ENCODE data around the gene POLN.
A peak's percentile ranks its signal among the peaks of the same experiment; 100 is the strongest.
"Not testable (repeated sequence)": the region's sequence is repeated elsewhere in the genome, so short reads cannot be mapped to it uniquely, and the experiment has no call there.

POLN gene

DNA sequence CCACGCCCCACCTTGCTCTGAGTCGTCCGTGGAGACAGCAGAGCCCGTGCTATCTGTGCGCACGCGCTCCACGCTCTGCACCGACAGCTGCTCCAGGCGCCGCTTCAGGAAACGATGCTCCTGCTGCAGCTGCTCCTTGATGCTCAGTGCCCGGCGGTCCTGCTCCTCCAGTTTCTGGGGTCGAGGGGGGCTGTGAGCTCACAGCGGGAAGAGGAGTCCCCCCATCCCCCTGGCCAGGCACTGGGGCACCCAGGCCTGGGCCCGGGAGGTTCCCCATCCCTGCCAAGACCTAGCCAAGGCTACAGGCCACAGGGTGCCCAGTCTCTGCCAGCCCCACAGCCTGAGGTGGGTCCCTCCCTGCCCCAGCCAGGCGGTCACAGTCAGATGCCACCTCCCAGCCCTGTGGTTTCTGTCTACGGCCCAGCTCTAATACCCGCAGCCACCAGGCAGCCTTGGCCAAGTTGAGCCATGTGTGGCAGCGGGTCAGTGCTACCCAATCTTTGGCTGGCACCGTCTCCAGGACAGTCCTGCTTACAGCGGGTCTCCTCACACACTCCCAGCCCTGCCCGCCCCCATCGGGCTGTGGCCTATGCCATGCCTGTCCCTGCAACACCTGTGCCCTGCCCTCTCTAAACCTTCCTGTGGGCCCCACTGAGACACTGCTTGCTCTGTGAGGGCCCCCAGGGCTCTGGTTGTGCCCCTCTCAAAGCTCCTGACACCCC lies 9.3 kb upstream of the POLN start:
- DNase-seq (ENCODE audit: low spot score) = no peak

DNA sequence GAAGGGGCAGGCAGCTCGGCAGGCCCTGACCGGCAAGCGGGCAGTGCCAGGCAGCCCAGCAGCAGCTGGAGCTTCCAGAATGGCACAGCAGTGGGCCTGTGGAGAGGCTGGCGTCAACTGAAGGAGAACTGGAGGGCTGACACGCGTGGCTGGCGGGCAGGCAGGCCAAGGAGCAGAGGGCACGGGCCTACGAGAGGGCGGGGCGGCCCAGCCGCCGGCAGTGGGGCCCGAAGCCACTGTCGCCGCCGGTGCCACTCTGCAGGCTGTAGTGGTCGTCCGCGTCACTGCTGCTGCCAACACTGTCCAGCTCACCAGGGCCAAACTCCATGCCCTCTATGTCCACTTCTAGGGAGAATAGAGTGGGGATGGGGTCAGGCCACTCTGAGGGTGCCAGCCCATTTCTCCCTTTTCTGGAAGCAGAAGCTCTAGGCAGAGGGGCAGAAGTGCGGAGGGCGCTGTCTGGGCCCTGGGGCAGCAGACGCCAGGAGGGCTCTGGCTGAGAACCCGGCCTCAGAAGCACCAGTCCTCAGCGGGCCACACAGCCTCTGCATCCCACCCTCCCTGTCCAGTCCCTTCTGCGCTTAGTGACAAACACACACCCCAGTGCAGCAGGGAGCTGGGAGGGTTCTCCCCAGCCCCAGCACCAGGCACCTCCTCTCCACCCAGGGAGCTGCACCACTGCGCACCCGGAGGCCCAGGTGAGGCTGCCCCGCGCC lies 8.6 kb upstream of the POLN start:
- DNase-seq (ENCODE audit: low spot score) = no peak

DNA sequence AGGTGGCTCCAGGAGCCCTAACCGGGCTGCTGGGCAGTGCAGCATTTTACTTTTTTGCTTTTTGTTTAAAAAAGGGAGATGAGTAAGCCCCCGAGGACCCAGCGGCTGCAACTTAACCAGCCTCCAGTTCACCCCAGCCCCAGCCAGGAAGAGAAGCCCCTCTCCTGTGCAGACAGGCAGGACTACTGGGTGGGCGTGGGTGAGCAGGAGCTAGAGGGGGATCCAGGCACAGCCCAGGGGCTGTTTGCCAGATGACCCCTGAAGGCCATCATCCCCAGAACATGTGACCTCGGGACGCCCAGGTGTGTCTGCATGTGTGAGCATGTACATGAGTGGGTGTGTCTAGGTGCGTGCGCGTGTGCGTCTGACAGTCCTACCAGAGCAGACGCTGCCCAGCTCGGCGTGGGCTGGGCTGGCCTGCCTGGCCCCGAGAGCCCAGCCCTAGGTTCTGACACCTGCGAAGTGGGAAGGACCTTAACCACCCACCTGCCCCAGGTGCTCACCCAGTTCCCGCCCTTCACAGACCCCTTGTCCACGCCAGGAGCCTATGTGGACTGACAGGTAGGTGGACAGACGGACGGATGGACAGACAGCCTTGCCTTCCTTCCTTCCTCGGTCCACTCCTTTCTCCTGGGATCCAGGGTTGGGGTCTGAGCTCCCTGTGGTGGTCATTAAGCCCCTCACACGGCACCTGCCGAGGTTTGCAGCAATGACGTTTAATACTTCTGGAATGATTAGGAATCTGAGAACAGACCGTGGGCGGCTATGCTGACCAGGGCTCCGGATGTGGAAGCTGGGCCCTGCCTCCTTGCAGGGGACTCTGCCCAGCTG lies 7.8 kb upstream of the POLN start:
- DNase-seq (ENCODE audit: low spot score) = no peak

DNA sequence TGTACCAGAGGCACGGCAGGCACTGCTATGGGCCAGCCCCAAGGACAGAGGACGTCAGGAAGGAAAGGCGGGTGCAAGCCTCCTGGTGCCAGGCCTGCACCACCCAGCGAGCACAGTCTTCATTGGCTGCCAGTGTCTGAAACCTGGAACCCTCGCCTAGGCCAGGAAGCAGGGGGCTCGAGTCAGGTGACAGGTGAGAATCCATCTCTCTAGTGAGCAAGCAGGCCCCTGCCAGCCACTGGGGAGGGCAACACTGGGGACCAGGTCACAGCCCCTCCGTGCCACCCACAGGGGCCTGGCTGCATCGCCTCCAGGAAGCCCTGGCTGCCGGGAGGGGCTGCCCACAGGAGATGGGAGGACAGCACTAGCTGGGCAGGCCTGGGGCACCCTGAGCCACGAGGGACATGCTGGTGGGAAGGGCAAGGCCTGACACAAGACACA lies 6.9 kb upstream of the POLN start:
- no peak for DNase-seq (ENCODE audit: low spot score)

DNA sequence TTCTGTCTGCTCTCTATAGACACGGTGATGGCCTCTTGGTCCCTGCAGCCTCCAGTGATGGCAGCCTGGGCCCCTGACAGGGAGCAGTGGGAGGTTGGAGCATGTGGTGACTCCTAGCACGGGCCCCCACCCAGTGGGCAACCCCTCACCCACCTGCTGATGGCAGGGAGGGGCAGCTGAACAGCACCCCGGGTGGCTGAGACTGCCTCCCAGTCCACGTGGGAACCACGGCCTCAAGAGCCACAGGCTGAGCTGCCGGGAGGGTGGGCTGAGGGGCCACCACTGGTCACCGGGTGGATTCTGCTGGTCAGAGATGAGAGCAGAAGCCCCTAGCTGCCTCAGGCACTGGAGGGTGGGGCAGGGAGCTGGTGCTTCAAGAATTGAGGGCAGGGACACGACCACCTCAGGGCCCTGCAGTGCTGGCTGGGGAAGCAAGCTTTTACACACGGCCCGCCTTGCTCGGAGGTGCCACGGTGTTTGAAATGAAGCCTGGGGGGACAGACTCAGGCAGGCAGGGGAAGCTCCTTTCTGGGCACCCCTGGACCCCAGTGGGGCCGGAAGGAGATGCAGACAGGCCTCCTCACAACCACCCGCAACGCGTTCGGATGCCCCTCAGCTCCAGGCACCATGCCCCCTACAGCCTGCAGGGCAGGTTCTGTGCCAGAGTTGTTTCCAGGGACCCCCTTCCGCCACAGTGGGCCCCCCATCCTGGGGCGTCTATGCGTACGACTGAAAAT lies 6.3 kb upstream of the POLN start:
- DNase-seq (ENCODE audit: low spot score) = no peak

DNA sequence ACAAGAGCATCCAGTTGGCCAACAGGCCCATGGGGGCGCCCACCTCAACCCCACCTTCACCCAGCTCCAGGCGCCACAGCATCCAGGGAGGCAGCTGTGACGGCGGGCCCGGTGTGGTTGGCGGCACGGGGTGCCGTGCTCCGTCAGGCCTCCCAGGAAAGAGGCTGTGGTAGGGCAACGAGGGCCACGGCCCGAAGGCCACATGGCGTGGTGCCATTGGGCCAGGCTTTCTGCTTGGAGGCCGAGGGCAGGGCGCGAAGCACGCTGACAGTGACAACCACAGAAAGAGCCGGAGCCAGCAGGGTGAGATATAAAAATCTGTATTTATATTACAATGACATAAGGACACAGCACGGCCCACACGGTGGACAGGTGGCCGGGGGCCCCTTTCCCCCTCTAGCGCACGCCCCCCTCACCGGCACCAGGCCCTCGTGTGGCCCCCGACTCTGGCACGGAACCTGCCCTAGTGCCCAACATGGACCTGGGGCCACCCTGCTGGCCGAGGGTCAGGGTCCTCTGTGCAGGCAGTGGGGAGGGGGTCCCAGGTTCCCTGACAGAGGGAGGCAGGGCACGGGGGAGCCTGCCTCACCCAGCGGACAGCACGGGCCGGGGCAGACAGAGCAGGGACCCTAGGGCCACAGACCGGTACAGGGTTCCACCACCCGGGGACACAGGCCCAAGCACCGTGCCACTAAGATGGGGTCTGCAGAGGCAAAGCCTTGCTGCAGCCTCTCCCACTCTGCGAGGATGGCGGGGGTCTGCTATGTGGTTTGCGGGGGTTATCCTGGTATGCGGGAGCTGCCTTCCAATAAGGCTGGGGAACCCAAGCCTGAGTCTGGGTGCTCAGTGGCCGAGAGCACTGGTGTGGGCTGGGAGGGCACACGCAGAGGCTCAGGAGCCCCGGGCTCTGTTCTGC lies 5.5 kb upstream of the POLN start:
- DNase-seq (ENCODE audit: low spot score) = no peak

DNA sequence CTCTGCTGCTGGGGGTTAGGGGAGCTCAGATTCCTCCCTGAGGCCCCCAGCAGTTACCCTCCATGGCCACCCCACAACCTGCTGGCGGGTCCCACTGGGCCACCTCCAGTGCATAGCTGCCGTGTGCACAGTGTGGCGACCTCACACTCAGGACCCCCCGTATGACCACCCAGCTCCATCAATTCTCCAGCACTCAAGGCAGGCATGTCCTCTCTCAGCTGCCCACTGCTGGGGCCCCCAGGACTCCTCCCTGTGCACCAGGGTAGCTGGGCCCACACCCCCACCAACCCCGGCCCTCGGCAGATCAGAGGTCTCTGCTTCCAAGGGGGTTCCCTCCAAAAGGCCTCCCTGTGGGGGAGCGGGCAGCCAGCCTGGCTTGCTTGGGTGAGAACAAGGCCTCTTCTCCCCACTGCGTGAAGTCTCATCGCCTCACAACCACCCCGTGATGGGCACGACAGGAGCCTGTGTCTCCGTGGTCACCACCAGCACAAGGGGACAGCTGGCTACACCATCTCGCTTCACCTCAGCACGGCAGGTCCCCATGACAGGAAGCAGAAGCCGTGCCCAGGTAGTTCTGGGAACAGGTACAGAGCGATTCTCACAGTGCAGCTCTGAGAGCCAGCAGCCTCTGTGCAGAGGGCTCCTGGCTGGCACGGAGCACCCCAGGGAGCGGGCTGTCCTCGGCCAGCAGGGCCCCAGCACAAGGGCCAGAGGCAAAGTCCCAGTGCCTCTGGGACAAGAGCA lies 4.6 kb upstream of the POLN start:
- DNase-seq (ENCODE audit: low spot score) = no peak

DNA sequence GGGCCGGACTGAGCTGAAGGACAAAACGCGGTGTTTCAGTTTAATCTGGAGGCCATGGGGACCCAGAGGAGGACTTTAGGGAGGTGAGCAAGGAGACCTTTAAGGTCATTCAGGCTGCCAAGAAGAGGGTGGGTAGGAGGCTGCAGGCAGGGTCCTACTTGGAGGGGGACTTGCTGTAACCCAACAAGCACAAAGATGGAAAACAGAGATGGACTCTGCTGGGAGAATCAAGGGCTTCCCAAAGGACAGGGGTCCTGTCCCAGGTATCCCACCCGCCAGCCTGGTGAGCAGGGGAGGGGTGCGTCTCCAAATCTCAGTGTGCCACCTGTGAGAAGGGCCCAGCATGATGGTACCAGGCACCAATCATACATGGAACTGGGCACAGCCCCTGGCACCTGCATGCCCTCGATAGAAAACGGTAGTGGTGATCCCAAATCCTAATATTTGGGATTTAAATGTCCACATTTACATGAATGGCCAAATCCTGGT lies 3.9 kb upstream of the POLN start:
- no peak for DNase-seq (ENCODE audit: low spot score)

DNA sequence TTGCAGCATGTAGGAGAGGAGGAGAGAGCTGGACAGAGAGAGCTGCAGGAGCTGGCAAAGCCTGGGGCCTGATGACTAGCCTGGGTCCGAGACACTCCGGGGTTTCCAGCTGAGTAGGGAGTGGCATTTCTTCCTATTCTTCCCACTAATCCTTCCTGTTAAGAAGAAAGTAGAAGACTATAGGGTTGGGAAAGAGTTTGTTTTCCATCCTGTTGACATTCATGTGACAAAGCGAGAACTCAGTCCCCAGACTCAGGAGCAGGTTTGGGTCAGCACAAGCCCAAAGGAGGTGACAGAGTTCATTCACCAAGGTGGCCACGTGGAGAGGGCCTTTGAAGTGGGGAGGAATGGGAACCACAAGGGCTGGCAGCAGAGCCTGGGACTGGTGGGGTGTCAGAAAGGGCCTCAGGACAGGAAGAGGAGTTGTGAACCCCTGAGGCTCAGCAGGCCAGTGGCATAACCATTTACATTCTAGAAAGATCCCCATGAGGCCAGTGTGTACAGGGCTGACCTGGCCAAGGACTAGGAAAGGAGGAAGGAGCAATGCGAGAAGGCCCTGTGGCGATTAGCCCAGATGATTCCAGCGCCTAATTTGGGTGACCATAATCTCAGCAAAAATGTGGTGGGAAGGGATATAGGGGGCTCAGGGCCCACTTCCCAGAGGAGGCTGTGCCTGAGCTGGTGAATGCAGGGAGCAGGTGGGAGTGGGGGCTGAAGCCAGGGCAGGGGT lies 3.3 kb upstream of the POLN start:
- no peak for DNase-seq (ENCODE audit: low spot score)

DNA sequence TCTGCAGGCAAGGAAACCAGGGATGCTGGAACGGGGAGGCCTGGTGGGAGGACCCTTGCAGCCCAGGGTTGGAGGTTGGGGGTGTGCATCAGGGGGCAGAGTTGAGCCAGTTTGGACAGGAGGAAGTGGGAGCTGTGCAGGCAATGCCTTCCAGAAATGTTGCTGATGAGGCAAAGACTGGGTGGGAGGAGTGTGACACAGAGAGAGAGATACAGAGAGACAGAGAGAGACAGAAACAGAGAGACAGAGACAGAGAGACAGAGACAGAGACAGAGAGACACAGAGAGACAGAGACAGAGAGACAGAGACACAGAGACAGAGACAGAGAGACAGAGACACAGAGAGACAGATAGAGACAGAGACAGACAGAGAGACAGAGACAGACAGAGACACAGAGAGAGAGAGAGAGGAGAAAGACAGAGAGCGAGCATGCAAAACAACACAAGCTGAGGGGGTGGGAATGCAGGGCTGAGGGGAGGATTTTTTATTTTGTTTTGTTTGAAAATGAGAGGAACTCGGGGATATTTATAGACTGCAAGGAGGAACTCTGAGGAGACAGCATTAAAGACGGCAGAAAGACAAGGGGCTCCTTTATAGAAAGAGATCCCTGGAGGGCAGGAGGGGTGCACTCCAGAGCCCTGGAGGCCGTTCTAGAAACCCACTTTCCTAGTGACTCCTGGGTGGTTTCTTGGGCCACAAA lies 1.9 kb upstream of the POLN start:
- DNase-seq (ENCODE audit: low spot score) = peak; percentile 41

DNA sequence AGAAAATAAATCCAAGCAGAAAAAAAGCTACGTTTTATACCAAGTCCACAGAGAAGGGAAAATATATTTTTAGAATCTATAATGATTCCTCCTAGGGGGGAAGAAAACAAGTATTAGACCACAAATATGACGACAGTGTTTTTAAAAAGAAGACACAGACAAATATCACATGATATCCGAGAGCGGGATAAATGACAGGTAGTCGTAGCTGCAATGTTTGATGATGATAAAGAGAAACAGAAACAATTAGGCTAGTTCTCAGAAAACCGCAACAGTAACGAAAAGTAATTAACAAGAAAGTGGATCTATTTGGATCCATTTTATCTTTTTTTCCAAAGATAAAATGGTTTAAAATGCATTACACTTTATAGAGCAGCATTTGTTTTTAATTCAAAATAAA lies 918 bp downstream of the POLN start:
- DNase-seq (ENCODE audit: low spot score) = no peak

DNA sequence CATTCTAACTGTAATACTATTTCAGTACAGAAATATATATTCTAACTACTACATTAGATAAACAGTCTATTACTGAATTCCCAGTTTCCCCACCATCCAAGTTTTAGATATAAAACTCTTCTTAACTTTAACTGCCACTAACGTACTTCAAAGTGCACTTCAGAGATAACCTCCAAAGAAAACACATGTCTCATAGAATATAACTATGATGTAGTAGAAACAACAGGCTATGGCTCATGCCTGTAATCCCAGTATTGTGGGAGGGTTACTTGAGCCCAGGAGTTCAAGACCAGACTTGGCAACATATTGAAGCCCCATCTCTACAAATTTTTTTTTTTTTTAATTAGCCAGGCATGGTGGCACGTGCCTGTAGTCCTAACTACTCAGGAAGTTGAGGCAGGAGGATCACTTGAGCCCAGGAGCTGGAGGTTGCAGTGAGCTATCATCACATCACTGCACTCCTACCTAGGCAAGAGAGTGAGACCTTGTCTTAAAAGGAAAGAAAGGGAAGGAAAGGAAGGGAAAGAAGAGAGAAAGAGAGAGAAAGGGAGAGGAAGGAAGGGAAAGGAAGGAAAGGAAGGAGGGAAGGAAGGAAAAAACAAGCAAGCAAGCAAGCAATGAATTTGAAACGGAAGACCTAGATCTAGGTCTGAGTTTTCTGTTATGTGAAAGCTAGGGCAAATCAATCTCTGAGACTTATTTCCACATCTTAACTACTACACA lies 4.8 kb downstream of the POLN start:
- DNase-seq (ENCODE audit: low spot score) = no peak

DNA sequence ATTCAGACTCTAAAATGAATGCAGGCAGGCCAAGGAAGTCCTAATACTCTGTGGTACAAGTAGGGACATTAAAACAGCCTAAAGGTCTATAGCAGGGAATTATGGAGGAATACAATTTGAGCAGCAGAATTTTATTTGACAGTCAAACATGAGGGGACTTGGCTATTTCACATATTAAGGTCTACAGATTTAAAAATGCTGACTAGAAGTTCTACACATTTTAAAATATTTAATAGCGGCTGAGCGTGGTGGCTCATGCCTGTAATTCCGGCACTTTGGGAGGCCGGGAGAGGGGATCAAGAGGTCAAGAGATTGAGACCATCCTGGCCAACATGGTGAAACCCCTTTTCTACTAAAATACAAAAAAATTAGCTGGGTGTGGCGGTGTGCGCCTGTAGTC lies 10.8 kb downstream of the POLN start:
- DNase-seq (ENCODE audit: low spot score) = no peak

DNA sequence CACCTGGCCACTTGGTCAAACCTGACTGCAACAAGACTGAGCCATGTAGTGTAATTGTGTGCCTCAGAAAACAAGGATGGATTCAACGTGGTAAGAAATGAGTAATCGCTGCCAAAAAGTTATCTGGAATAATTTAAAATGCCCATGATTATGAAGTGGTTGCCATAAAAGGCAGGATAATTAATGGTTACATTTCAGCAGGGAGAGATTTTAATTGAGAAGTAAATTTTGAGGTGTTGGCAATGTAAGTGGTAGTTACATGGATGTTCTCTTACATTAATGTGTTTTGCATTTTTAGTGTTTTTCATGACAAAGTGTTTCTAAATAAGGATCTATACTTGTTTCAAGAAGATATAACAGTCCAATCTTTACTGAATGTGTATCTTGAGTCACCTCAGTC lies 15.7 kb downstream of the POLN start:
- DNase-seq (ENCODE audit: low spot score) = no peak

DNA sequence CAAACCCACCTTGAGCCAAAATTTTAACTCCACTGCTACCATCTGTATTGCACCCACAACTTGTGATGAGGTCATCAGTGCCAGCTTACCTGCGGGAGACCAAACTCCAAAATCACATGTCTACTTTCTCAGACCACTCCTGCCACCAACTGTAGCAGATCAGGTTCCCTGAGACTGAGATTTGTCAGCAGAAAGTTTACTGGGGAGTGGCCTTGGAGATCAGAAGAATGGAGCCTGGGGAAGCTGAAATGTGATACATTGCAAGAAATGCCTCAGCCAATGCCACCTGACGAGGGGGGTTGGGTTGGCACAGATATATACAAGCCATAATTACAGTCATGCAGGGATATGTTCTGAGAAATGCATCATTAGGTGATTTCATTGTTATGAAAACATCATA lies 19.1 kb downstream of the POLN start:
- no peak for DNase-seq (ENCODE audit: low spot score)

DNA sequence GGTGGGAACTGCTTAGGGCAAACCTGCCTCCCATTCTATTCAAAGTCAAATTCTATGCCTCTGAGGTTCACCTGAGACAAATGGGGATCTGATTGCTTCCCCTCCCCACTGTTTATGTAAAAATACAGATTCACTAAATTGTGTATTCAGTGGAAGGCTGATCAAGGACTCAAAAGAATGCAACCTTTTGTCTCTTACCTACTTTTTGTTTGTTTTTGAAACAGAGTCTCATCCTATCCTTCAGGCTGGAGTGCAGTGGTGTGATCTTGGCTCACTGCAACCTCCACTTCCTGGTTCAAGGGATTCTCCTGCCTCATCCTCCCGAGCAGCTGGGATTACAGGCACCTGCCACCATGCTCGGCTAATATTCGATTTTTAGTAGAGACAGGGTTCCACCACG lies 20.5 kb downstream of the POLN start:
- DNase-seq (ENCODE audit: low spot score) = not testable (repeated sequence)

DNA sequence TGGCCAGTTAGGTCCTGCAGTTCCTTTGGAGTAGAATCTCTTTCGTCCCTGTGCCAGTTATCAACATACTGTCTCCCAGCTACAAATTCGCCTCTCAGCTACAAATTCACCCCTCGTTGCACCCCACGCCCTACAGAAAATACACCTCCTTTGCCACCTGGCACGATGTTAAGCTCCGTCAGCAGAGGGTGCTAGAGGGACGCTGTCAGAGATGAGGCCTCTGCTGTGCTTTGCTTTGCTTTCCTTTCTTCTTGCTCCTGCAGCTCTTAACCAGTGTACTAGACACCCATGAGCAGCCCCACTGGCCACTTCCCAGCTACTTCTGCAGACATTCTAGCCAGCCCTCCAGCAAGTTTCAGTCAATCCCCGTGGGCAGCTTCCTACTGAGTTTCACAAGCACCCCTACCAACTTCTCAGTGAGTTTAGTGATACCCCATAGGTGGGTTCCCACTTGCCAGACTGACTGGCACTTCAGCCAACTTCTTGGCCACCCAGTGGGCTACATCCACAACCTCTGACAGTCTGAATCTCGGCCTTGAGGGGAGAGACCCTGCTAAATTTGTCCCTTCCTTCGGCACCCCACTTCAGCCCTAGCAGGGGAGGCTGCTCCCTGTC lies 21.8 kb downstream of the POLN start:
- DNase-seq (ENCODE audit: low spot score) = peak; percentile 82
